Ascending aorta (tissue), 2 donors: ENCODE measurements around the gene PCARE. TPM values are rescaled to one million over a fixed set of nuclear protein-coding genes. Genes with fewer than 3 reads are reported as not detected.
"Not testable (repeated sequence)": the region's sequence is repeated elsewhere in the genome, so short reads cannot be mapped to it uniquely, and the experiment has no call there.

Experiments
- DNase-seq, 2 donors: peaks; one replicate each; pipeline ENCODE4 v3.0.0-alpha.2; 2019; ENCODE audit warnings: low spot score in 2 of 2
- H3K27ac ChIP-seq, 2 donors: fragments of 200-600 bp; sonication (generic); one replicate each; pipeline ENCODE4 v1.5.1; 2016 to 2017; ENCODE audit warnings: mild to moderate bottlenecking in 1 of 2
- H3K27me3 ChIP-seq: fragments of 200-600 bp; sonication (generic); one replicate; pipeline ENCODE4 v1.5.1; 2017
- H3K36me3 ChIP-seq, 2 donors: fragments of 200-600 bp; sonication (generic); one replicate each; pipeline ENCODE4 v1.5.1; 2016
- H3K4me1 ChIP-seq, 2 donors: fragments of 200-600 bp; sonication (generic); one replicate each; pipeline ENCODE4 v1.5.1; 2016 to 2017; ENCODE audit warnings: mild to moderate bottlenecking in 1 of 2
- H3K4me3 ChIP-seq, 2 donors: fragments of 200-600 bp; sonication (generic); one replicate each; pipeline ENCODE4 v1.5.1; 2016 to 2017; ENCODE audit warnings: mild to moderate bottlenecking in 1 of 2
- H3K9me3 ChIP-seq, 2 donors: fragments of 200-600 bp; sonication (generic); one replicate each; pipeline ENCODE4 v1.5.1; 2016
- intact Hi-C: fragments of 100-400 bp; cut with DNase I; formaldehyde crosslinking; loops from one replicate; pipeline ENCODE4 v1.15.1; 2023
- total RNA-seq: library from RNA; depleted of rRNA; stranded (reverse); fragments of >200 nt; gene quantifications from one replicate; pipeline ENCODE4 v1.1.0, GENCODE V29; 2016
- TF ChIP-seq, protein P1 (sequence below), 3 experiments: fragments of 200-600 bp in 2 of 3; fragments of 450-650 bp in 1 of 3; sonication (generic) in 2 of 3; IDR thresholded peaks; one replicate each; pipeline ENCODE4 v1.5.1; 2016 to 2019; ENCODE audit warnings: antibody characterized with exemption in 3 of 3, mild to moderate bottlenecking in 1 of 3, moderate library complexity in 1 of 3

The PCARE gene
- total RNA-seq, 1 donor from 2014 or later = not detected

DNA sequence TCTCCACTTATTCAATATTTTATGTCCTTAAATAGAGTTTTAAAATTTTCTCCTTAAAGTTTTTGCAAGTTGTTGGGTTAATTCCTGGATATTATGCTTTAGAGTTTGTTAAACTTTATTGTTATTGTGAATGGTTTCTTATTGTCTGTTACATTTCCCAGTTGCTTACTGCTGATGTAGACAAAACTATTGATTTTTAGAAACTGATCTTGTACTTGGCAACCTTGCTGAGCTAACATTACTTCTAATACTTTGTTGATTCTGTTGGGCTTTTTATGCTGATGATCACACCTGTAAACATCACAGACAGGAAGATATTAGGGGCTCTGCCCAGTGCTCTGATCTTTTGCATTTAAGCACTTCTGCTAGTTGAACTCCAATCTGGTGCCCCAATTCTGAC is 38.1 kb upstream of the PCARE start:
- no peak overlapping the region for H3K27ac ChIP-seq
- no peak overlapping the region for H3K4me3 ChIP-seq
- TF ChIP-seq, protein P1, sequence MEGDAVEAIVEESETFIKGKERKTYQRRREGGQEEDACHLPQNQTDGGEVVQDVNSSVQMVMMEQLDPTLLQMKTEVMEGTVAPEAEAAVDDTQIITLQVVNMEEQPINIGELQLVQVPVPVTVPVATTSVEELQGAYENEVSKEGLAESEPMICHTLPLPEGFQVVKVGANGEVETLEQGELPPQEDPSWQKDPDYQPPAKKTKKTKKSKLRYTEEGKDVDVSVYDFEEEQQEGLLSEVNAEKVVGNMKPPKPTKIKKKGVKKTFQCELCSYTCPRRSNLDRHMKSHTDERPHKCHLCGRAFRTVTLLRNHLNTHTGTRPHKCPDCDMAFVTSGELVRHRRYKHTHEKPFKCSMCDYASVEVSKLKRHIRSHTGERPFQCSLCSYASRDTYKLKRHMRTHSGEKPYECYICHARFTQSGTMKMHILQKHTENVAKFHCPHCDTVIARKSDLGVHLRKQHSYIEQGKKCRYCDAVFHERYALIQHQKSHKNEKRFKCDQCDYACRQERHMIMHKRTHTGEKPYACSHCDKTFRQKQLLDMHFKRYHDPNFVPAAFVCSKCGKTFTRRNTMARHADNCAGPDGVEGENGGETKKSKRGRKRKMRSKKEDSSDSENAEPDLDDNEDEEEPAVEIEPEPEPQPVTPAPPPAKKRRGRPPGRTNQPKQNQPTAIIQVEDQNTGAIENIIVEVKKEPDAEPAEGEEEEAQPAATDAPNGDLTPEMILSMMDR (IDR thresholded peaks at IDR 0.05) = no peak
- no peak for DNase-seq
- intact Hi-C loops = loop anchor here (10.0 kb wide), 1 partner anchor 1032 kb away; the partner anchor contains the start of gene YPEL5
- no peaks in the 10 kb centered on the region for H3K36me3 ChIP-seq
- peaks cover 0 to 8% of the 10 kb centered on the region in 2 donors for H3K4me1 ChIP-seq
- no peaks in the 10 kb centered on the region for H3K9me3 ChIP-seq
- H3K27me3 ChIP-seq = no peaks in the 10 kb centered on the region

DNA sequence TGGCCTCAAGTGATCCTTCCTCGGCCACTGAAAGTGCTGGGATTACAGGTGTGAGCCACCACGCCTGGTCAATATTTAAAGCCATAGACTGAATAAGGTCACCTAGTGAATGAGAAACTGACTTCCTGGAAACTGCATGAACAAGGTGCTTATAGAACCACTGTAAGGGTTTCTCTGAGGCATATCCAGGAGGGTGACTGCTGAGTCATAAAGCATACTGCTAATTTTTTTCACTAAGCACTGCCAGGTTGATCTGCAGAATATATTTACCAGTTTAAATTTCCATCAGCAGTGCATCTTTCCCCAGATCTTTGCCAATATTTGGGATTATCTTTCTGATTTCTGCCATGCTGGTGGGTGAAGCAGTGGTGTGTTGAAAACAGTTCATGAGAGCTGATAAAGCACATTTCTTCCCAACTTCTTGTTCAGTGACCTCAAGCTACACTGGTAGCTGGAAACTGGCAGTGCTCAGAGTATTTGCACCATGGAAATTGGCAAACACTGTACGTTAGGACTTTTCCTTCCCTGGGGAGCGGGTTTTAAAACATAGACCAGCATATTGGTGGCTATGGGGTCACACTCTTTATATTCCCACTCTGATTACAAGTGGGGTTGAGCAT is 36.7 kb upstream of the PCARE start:
- Histone ChIP-seq H3K36me3 (no peaks in the 10 kb centered on the region), H3K27ac (no peak overlapping the region), H3K4me1 (peaks cover 0 to 2% of the 10 kb centered on the region in 2 donors), H3K4me3 (no peak overlapping the region), H3K27me3 (no peaks in the 10 kb centered on the region), H3K9me3 (no peaks in the 10 kb centered on the region)
- intact Hi-C loops = loop anchor here (10.0 kb wide), 1 partner anchor 1034 kb away; the partner anchor contains the start of gene YPEL5
- DNase-seq = no peak
- TF ChIP-seq, protein P1 (IDR thresholded peaks at IDR 0.05) = no peak

DNA sequence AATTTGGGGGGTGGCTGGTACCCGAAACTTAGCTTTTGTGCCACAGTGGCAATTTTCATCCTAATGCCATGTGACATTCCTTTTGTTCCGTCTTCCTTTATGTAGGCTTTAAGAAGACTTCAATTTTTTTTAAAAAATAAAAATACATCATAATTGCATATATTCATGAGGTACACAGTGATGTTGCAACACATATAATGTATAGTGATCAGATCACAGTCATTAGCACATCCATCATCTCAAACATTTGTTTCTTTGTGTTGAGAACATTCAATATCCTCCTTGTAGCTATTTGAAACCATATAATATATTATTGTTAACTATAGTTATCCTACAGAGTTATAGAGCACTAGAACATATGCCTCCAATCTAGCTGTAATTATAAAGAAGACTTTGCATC is 34.9 kb upstream of the PCARE start:
- no peaks in the 10 kb centered on the region for H3K27me3 ChIP-seq
- intact Hi-C loops = no loop called here
- no peak overlapping the region for H3K4me3 ChIP-seq
- no peak for DNase-seq
- TF ChIP-seq, protein P1 (IDR thresholded peaks at IDR 0.05) = no peak
- no peaks in the 10 kb centered on the region for H3K4me1 ChIP-seq
- H3K27ac ChIP-seq = no peak overlapping the region
- H3K36me3 ChIP-seq = no peaks in the 10 kb centered on the region
- H3K9me3 ChIP-seq = no peaks in the 10 kb centered on the region

DNA sequence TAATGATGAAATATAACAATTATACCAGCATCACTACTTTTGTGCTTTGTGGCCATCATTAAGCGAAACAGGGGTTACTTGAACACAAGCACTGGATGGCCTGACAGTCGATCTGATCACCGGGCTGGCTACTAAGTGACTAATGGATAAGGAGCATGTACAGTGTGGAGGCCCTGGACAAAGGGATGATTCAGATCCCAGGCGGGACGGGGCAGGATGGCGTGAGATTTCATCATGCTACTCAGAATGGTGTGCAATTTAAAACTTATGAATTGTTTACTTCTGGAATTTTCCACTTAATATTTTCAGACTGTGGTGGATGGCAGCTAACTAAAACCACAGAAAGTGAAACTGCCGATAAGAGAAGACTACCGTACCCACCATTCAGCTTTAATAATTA is 33.9 kb upstream of the PCARE start:
- Histone ChIP-seq H3K4me1 (no peaks in the 10 kb centered on the region), H3K27ac (no peak overlapping the region), H3K27me3 (no peaks in the 10 kb centered on the region), H3K36me3 (no peaks in the 10 kb centered on the region), H3K4me3 (no peak overlapping the region), H3K9me3 (no peaks in the 10 kb centered on the region)
- DNase-seq = no peak
- TF ChIP-seq, protein P1 (IDR thresholded peaks at IDR 0.05) = no peak
- intact Hi-C loops = no loop called here

DNA sequence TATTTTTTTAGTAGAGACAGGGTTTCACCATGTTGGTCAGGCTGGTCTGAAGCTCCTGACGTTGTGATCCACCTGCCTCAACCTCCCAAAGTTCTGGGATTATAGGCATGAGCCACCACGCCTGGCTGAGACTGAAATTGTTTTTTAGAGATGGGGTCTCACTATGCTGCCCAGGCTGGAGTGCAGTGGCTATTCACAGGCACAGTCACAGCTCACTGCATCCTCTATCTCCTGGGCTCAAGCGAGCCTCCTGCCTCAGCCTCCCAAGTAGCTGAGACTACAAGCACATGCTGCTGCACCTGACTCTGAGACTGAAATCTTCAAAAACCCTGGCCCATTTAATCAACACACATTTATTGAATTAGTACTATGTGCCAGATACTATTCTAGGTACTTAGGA is 33.2 kb upstream of the PCARE start:
- DNase-seq, H3K4me3 ChIP-seq, H3K9me3 ChIP-seq, H3K4me1 ChIP-seq, H3K27me3 ChIP-seq, intact Hi-C loops, H3K27ac ChIP-seq, H3K36me3 ChIP-seq: not testable (repeated sequence)

DNA sequence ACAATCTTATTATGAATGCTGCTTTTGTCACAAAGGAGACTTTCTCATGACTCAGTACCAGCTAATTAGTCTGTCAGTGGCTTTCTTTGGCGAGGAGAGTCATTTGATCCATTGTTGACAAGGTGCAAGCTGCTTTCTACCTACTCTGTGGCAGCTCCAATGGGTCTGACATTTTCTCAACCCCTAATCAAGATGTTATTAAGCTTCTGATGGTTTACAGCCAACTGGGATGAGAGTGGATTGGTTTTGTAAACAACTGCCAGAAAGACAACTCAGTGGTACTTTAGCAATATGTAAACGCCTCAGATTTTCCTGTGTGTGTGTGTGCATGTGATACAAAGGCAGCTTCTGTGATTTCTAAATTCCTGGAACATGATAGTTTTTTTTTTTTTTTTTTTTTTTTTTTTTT is 32.7 kb upstream of the PCARE start:
- intact Hi-C loops = no loop called here
- H3K4me3 ChIP-seq = no peak overlapping the region
- H3K36me3 ChIP-seq = no peaks in the 10 kb centered on the region
- H3K4me1 ChIP-seq = no peaks in the 10 kb centered on the region
- TF ChIP-seq, protein P1 (IDR thresholded peaks at IDR 0.05) = no peak
- no peak for DNase-seq
- H3K27ac ChIP-seq = no peak overlapping the region
- no peaks in the 10 kb centered on the region for H3K27me3 ChIP-seq
- no peaks in the 10 kb centered on the region for H3K9me3 ChIP-seq
